MCF 10A (cell line): ENCODE data around the gene SLC17A2. TPM values are rescaled to one million over a fixed set of nuclear protein-coding genes. Genes with fewer than 3 reads are reported as not detected.

ENCODE experiments used
- BruUV-seq: library from RNA; stranded (reverse); fragments of 400-500 nt; replicated peaks from 2 replicates; lab custom pipeline; 2021; lab: Mats Ljungman, UMichigan
- CTCF ChIA-PET: fragments of 300-600 bp; sonication (Branson Sonifier 250); formaldehyde crosslinking; extraction: SDS; loops from one replicate; lab custom pipeline; 2021; ENCODE audit warnings: antibody characterized with exemption, inconsistent platforms; lab: Yijun Ruan, JAX
- POLR2A ChIA-PET: fragments of 300-600, 350-650 bp; sonication (Branson Sonifier 250); formaldehyde crosslinking; extraction: SDS; loops from one replicate; lab custom pipeline; 2020; ENCODE audit warnings: antibody characterized with exemption, inconsistent platforms; lab: Yijun Ruan, JAX
- DNase-seq: peaks from one replicate; pipeline ENCODE4 v3.0.0-alpha.2; 2018; ENCODE audit not compliant: unreplicated experiment
- H3K27ac Mint-ChIP-seq: one replicate; pipeline ENCODE4 v1.8.0; 2022; ENCODE audit warnings: mild to moderate bottlenecking, low read depth, mixed read lengths; ENCODE audit not compliant: unreplicated experiment
- H3K27me3 Mint-ChIP-seq: one replicate; pipeline ENCODE4 v1.8.0; 2022; ENCODE audit warnings: mixed read lengths; ENCODE audit not compliant: insufficient read depth, unreplicated experiment
- H3K36me3 Mint-ChIP-seq: one replicate; pipeline ENCODE4 v1.8.0; 2022; ENCODE audit warnings: mild to moderate bottlenecking, moderate library complexity, mixed read lengths; ENCODE audit not compliant: insufficient read depth, unreplicated experiment
- H3K4me1 Mint-ChIP-seq: one replicate; pipeline ENCODE4 v1.8.0; 2022; ENCODE audit warnings: mixed read lengths; ENCODE audit not compliant: insufficient read depth, unreplicated experiment
- H3K4me3 Mint-ChIP-seq: one replicate; pipeline ENCODE4 v1.8.0; 2022; ENCODE audit warnings: mild to moderate bottlenecking, moderate library complexity, mixed read lengths; ENCODE audit not compliant: unreplicated experiment
- H3K9me3 Mint-ChIP-seq: one replicate; pipeline ENCODE4 v1.8.0; 2022; ENCODE audit warnings: mixed read lengths; ENCODE audit not compliant: unreplicated experiment
- CTCF ChIP-seq: fragments of 200-600 bp; IDR thresholded peaks from one replicate; pipeline ENCODE4 v1.8.0; 2022; ENCODE audit warnings: antibody characterized with exemption, mild to moderate bottlenecking; ENCODE audit not compliant: unreplicated experiment
- intact Hi-C: fragments of 100-400 bp; cut with micrococcal nuclease; formaldehyde crosslinking; loops from 2 replicates; pipeline ENCODE4 v1.14.1; 2022
- total RNA-seq: library from RNA; stranded (reverse); gene quantifications from 2 replicates; pipeline ENCODE4 v1.2.3, GENCODE V29; 2022

SLC17A2 gene
- total RNA-seq, 1 experiment from 2014 or later = not detected

- ChIA-PET CTCF (no interaction called here), POLR2A (interaction anchor here (1.8 kb wide), 1 partner anchor 9 kb away, joined by 8 read pairs; the partner anchor contains the start of gene TRIM38)
- no peaks in the 10 kb centered on the region for H3K36me3 Mint-ChIP-seq
- no peak for DNase-seq
- TF ChIP-seq CTCF = no peak
- no peak overlapping the region for H3K4me3 Mint-ChIP-seq
- no peak overlapping the region for H3K27ac Mint-ChIP-seq
- peaks cover 7% of the 10 kb centered on the region for H3K4me1 Mint-ChIP-seq
- BruUV-seq = no TSS peak
- H3K27me3 Mint-ChIP-seq = no peaks in the 10 kb centered on the region
- intact Hi-C loops = no loop called here
- H3K9me3 Mint-ChIP-seq = no peaks in the 10 kb centered on the region
Measured at GRCh38 chr6:25953733-25954132, 23.2 kb upstream of the SLC17A2 start.

- Mint-ChIP-seq H3K27ac (no peak overlapping the region), H3K36me3 (no peaks in the 10 kb centered on the region), H3K9me3 (no peaks in the 10 kb centered on the region), H3K4me3 (no peak overlapping the region), H3K27me3 (no peaks in the 10 kb centered on the region), H3K4me1 (no peaks in the 10 kb centered on the region)
- CTCF ChIA-PET = interaction anchor here (0.6 kb wide), 1 partner anchor 518 kb away, joined by 3 read pairs; no protein-coding TSS in a partner anchor
- no TSS peak for BruUV-seq
- DNase-seq = no peak
- POLR2A ChIA-PET = interaction anchor here (0.8 to 1.8 kb wide), 2 partner anchors 10 to 49 kb away, joined by 3 to 8 read pairs; partner anchors contain the start of gene TRIM38
- intact Hi-C loops = no loop called here
- no peak for TF ChIP-seq CTCF
Measured at GRCh38 chr6:25952535-25952934, 22.0 kb upstream of the SLC17A2 start.

- no peak overlapping the region for H3K4me3 Mint-ChIP-seq
- no peak for TF ChIP-seq CTCF
- intact Hi-C loops = no loop called here
Measured at GRCh38 chr6:25951296-25952032, 21.0 kb upstream of the SLC17A2 start.

GRCh38 chr6:25950297-25950696 is 19.8 kb upstream of the SLC17A2 start:
- ChIA-PET POLR2A (no interaction called here), CTCF (no interaction called here)
- H3K4me1 Mint-ChIP-seq = no peaks in the 10 kb centered on the region
- H3K9me3 Mint-ChIP-seq = peaks cover 10% of the 10 kb centered on the region
- no peak for TF ChIP-seq CTCF
- no TSS peak for BruUV-seq
- no peak overlapping the region for H3K27ac Mint-ChIP-seq
- no peak overlapping the region for H3K4me3 Mint-ChIP-seq
- no peaks in the 10 kb centered on the region for H3K36me3 Mint-ChIP-seq
- intact Hi-C loops = no loop called here
- no peaks in the 10 kb centered on the region for H3K27me3 Mint-ChIP-seq
- no peak for DNase-seq

More at GRCh38 chr6:25951296-25952032, 21.0 kb upstream of the SLC17A2 start:
- ChIA-PET POLR2A (no interaction called here), CTCF (interaction anchor here (0.6 to 0.7 kb wide), 3 partner anchors 43 to 516 kb away, joined by 3 to 4 read pairs (median 3); no protein-coding TSS in a partner anchor)
- Mint-ChIP-seq H3K36me3 (no peaks in the 10 kb centered on the region), H3K27me3 (no peaks in the 10 kb centered on the region), H3K27ac (no peak overlapping the region), H3K9me3 (peaks cover 4% of the 10 kb centered on the region), H3K4me1 (no peaks in the 10 kb centered on the region)
- no TSS peak for BruUV-seq
- DNase-seq = no peak
